ENCODE measurements around the gene PHACTR3. TPM values are rescaled to one million over a fixed set of nuclear protein-coding genes. Genes with fewer than 3 reads are reported as not detected.

Gene PHACTR3
- total and polyA plus RNA-seq, 5 donors, result 2.8 to 14.5 (median 4.7) TPM

DNA sequence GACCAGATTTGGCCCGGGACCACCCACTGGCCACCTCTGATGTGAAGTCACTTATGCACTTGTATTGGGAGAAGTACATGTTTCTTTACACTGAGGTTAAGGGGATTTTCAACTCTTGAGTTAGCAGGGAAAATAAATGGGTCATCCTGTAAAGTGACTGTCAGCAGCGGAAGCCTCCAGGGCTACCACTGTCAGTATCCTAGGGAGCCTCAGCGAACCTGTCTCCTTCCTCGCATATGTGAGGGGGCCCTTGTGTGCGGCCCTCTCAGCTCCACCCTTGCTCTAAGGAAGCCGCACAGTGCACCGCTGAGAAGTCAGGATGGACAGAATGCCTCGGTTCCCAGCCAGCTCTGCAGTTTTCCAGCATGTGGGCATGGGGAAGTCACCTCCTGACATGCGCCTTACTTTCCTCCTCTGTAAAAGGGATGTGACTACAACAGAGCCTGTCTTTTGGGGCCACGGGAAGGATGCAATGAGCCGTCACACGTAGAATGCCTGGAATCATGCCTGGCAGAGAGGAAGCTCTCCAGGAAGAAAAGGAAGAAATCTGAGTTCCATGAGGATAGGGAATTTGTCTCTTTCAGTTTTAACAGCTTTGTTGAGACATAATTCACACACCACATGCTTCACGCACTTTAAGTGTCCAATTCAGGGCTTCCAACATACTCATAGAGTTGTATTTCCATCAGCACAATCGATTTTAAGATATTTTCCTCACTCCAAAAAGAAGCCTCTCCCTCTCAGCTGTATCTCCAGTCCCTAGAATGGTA is 213.7 kb downstream of the PHACTR3 start:
- Histone ChIP-seq H3K27me3 (ENCODE audit: control insufficient read depth, insufficient read depth) (no peaks in the 10 kb centered on the region), H3K4me1 (ENCODE audit: control insufficient read depth, insufficient read depth, low read length) (peaks cover 2% of the 10 kb centered on the region), H3K9me3 (ENCODE audit: control insufficient read depth, low read length) (no peaks in the 10 kb centered on the region), H3K4me3 (ENCODE audit: low read length) (no peak overlapping the region), H3K27ac (ENCODE audit: low read length) (no peak overlapping the region)
- 76% methylated on average over 14 of the region's 14 CpGs for WGBS
- intact Hi-C loops (cut with DNase I), result no loop called here
- ATAC-seq (no peak), DNase-seq (no peak)

DNA sequence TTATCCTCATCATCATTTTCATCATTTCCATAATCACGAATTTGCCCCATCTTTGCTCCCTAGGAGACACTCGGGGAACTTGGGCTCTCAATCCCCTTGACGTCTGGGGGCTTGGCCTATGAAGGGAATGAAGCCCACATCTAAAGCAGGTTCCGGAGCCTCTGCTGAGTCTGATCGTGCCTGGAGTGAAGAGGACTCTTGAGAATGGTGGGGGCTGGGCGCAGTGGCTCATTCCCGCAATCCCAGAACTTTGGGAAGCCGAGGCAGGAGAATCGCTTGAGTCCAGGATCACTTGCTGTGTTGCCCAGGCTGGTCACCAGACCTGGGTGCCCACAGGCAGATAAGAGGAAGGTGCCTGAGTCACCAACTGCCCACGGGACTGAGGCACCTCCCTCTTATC is 214.6 kb downstream of the PHACTR3 start:
- WGBS, result 89% methylated on average over 10 of the region's 10 CpGs
- H3K9me3 ChIP-seq (ENCODE audit: control insufficient read depth, low read length), result no peaks in the 10 kb centered on the region
- DNase-seq (no peak), ATAC-seq (no peak)
- H3K27ac ChIP-seq (ENCODE audit: low read length), result no peak overlapping the region
- H3K4me1 ChIP-seq (ENCODE audit: control insufficient read depth, insufficient read depth, low read length), result peaks cover 2% of the 10 kb centered on the region
- intact Hi-C loops (cut with DNase I), result no loop called here
- H3K4me3 ChIP-seq (ENCODE audit: low read length), result no peak overlapping the region
- H3K27me3 ChIP-seq (ENCODE audit: control insufficient read depth, insufficient read depth), result no peaks in the 10 kb centered on the region

DNA sequence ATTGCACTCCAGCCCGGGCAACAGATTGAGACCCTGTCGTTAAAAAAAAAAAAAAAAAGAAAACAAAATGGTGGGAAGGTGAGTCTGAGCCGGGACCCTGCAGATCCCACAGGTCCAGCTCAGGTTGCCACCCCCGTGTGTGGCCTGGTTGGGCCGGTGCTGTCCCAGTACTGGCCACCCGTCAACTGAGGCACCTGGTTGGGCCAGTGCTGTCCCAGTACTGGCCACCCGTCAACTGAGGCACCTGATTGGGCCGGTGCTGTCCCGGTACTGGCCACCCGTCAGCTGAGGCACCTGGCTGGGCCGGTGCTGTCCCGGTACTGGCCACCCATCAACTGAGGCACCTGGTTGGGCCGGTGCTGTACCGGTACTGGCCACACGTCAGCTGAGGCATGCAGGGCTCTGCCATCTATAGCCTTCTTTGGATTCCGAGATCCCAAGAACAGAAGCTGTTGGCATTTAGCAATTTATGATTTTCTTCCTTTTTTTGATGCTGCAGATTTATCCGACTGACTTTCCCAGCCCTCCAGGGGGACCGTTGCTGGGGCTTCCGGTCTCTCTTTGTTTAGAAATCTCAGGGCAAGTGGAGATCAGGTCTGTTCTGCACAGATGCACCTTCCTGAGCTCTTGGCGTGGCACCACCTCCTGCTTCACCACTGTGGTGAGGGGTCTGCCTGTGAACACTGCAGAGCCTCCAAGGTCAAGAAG is 215.3 kb downstream of the PHACTR3 start:
- Histone ChIP-seq H3K27me3 (ENCODE audit: control insufficient read depth, insufficient read depth) (no peaks in the 10 kb centered on the region), H3K9me3 (ENCODE audit: control insufficient read depth, low read length) (no peaks in the 10 kb centered on the region), H3K27ac (ENCODE audit: low read length) (no peak overlapping the region), H3K4me3 (ENCODE audit: low read length) (no peak overlapping the region), H3K4me1 (ENCODE audit: control insufficient read depth, insufficient read depth, low read length) (peaks cover 2% of the 10 kb centered on the region)
- ATAC-seq (no peak), DNase-seq (no peak)
- 92% methylated on average over 20 of the region's 20 CpGs for WGBS
- intact Hi-C loops (cut with DNase I), result no loop called here

DNA sequence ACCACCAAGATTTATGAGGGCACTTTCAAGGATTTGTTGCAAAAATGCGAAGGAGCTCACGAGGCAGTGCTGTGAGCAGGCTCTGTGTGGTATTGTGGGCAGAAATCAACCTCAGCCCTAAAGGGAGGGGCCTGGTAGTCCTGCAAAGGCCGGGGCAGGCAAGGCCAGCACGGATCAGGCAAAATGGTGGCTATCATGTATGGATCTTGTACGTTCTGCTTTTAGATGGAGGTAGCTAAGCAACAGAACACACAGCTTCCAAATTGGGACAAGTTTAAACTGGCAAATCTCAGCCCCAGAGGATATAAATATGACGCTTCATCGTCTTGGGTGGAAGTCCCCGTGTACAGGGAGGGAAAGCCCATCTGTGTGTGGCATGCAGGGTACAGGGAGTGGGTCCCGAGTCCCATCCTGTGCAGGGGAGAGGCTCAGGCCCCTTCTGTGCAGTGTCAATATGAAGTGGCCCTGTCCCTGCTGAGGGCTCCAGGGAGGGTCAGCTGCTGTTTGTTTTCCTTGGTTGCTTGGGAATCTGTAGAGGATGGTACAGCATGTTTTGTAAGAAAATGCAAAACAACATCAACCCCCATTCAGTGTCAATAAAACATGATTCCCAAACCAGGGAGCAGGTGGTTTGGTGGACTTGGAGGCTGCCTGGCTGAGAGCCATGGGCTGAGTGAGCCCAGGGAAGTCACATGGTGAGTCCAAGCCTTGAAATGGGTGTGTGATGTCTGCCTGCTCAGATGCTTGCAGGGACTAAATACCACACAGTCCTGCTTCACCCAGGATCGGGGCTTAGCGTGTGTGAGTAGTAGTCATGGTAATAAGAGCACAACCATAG is 216.1 kb downstream of the PHACTR3 start:
- peak; percentile 48 to 89 (median 77) for DNase-seq
- H3K9me3 ChIP-seq (ENCODE audit: control insufficient read depth, low read length), result no peaks in the 10 kb centered on the region

DNA sequence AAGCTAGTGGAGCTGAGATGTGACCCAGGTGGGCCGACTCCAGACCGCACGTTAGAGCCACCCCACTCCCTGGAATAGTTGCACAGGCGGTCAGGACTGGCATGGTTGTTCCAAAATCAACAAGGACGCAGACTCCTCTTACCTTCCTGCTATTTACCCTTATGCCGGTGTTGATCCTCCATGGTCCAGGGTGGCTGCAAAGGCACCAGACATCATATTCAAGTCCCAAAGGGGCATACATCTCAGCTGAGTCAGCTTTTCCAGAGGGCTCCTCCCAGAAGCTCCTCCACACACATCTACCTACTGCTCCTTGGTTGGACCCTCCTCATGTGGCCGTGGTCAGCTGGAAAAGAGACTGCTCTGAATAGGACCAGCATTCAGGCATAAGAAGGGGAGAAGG is 216.9 kb downstream of the PHACTR3 start:
- H3K27me3 ChIP-seq (ENCODE audit: control insufficient read depth, insufficient read depth), result no peaks in the 10 kb centered on the region
- H3K27ac ChIP-seq (ENCODE audit: low read length), result no peak overlapping the region
- ATAC-seq (no peak), DNase-seq (no peak)
- H3K4me1 ChIP-seq (ENCODE audit: control insufficient read depth, insufficient read depth, low read length), result peaks cover 2% of the 10 kb centered on the region
- no peak overlapping the region for H3K4me3 ChIP-seq (ENCODE audit: low read length)
- 94% methylated on average over 7 of the region's 7 CpGs for WGBS
- intact Hi-C loops (cut with DNase I), result no loop called here
- H3K9me3 ChIP-seq (ENCODE audit: control insufficient read depth, low read length), result no peaks in the 10 kb centered on the region

More for the DNA sequence above, 216.1 kb downstream of the PHACTR3 start:
- no peak overlapping the region for H3K4me3 ChIP-seq (ENCODE audit: low read length)
- peak overlapping the region; percentile 9 for H3K27ac ChIP-seq (ENCODE audit: low read length)
- intact Hi-C loops (cut with DNase I), result no loop called here
- WGBS, result 50% methylated on average over 11 of the region's 11 CpGs
- H3K27me3 ChIP-seq (ENCODE audit: control insufficient read depth, insufficient read depth), result no peaks in the 10 kb centered on the region
- peaks cover 2% of the 10 kb centered on the region for H3K4me1 ChIP-seq (ENCODE audit: control insufficient read depth, insufficient read depth, low read length)
- peak; percentile 60 to 79 for ATAC-seq

DNA sequence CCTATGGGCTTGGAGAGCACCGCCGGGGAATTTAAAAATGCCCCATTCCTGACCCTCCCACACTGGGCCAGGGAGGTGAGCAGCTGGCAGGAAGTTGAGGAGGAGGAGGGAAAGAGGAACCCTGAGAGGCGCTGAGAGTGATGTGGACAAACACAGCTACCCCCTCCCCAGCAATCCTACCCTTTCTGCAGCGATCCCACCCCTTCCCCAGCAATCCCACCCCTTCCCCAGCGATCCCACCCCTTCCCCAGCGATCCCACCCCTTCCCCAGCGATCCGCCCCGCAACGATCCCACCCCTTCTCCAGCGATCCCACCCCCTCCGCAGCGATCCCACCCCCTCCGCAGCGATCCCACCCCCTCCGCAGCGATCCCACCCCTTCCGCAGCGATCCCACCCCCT is 217.4 kb downstream of the PHACTR3 start:
- WGBS, result 88% methylated on average over 18 of the region's 19 CpGs
- H3K27ac ChIP-seq (ENCODE audit: low read length), result no peak overlapping the region
- intact Hi-C loops (cut with DNase I), result no loop called here
- H3K4me3 ChIP-seq (ENCODE audit: low read length), result no peak overlapping the region
- DNase-seq (no peak), ATAC-seq (no peak)
- no peaks in the 10 kb centered on the region for H3K9me3 ChIP-seq (ENCODE audit: control insufficient read depth, low read length)
- peaks cover 2% of the 10 kb centered on the region for H3K4me1 ChIP-seq (ENCODE audit: control insufficient read depth, insufficient read depth, low read length)
- no peaks in the 10 kb centered on the region for H3K27me3 ChIP-seq (ENCODE audit: control insufficient read depth, insufficient read depth)

DNA sequence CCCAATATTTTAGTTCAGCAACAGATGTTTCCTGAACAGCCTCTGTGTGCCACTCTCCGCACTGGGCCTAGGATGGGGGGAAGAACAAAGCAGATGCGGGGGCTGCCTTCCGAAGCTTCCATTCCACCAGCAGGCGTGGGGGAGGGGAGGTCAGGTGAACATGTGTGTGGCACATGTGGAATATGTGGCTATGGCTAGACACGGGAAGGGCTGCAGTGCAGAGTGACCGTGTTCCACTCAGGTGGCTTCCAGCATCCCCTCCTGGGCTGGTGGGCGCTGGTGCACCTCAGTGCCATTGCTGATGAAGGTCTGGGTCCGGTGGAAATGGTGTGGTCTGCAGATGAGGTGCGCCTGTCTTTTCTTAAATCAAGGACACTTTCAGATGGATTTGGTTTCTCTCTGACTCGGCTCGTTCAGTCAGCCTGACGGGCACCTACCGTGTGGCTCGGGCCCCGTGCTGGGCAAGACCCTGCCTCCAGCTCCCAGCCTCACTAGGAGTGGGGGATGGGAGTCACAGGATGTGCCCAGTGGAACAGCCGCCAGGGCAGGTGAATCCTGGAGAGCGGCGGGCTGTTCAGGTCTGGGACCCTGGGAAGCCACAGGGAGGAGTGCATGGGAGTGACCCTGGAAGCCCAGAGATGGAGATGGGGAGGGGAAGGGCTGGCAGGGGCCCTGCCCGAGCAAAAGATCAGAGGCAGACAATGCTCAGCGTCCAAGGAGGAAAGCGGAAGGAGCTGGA is 218.1 kb downstream of the PHACTR3 start:
- H3K4me3 ChIP-seq (ENCODE audit: low read length), result no peak overlapping the region
- intact Hi-C loops (cut with DNase I), result no loop called here
- WGBS, result 83% methylated on average over 21 of the region's 21 CpGs
- H3K27ac ChIP-seq (ENCODE audit: low read length), result no peak overlapping the region
- peaks cover 2% of the 10 kb centered on the region for H3K4me1 ChIP-seq (ENCODE audit: control insufficient read depth, insufficient read depth, low read length)
- no peaks in the 10 kb centered on the region for H3K9me3 ChIP-seq (ENCODE audit: control insufficient read depth, low read length)
- ATAC-seq (no peak), DNase-seq (no peak)
- no peaks in the 10 kb centered on the region for H3K27me3 ChIP-seq (ENCODE audit: control insufficient read depth, insufficient read depth)

DNA sequence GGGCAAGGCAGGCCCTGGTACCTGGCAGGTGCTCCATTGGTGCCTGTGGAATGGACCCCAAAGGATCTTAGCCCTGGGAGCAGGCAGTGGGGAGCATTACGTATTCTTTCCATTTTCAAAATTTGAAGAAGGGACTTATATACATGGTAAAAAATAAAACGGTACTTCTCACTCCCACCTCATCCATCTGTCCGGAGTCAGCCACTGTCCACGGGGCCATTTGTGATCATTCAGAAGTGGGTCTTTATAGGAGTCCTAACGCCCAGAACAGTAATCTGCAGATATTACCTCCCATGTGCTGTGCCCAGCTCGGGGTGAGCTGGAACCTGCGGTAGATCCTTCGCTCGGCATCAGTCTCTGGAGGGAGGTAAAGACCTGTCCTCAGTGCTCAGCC is 218.7 kb downstream of the PHACTR3 start:
- DNase-seq (no peak), ATAC-seq (no peak)
- Histone ChIP-seq H3K27me3 (ENCODE audit: control insufficient read depth, insufficient read depth) (no peaks in the 10 kb centered on the region), H3K9me3 (ENCODE audit: control insufficient read depth, low read length) (no peaks in the 10 kb centered on the region), H3K4me3 (ENCODE audit: low read length) (no peak overlapping the region), H3K27ac (ENCODE audit: low read length) (no peak overlapping the region), H3K4me1 (ENCODE audit: control insufficient read depth, insufficient read depth, low read length) (peaks cover 2% of the 10 kb centered on the region)
- WGBS, result 84% methylated on average over 9 of the region's 9 CpGs
- intact Hi-C loops (cut with DNase I), result no loop called here

DNA sequence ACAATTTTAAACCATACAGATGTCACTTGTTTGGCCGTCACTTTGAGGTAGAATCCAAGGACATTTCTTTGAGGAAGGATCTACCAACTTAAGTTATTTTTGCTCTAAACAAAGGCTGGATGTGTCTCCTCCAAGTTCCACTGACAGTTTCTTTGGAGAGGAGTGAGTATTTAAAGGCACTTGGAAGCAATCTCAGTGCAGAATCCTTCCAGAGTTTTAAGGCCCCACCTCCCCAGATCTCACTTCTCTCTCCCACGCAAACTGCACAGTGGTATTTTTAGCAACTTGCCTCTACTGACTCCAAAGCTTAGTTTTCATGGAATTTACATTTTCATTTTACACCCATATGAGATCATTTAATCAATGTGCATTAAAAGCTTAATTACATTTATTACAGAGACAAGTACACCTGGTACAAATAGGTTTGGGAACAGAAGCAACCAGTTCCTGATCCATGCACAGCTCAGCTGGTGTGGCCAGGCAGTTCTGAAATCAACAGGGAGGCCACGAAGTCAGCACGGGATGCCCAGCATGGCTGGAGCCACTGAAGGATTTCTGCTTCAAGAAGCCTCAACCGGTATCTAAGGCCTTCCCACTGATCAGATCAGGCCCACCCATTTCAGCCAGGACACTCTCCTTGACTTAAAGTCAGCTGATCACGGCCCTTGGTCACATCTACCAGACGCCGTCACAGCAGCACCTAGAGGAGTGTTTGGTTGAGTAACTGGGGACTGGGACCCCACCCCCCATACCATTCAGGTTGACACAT is 219.3 kb downstream of the PHACTR3 start:
- no peak for ATAC-seq
- no peak overlapping the region for H3K4me3 ChIP-seq (ENCODE audit: low read length)
- H3K27me3 ChIP-seq (ENCODE audit: control insufficient read depth, insufficient read depth), result no peaks in the 10 kb centered on the region
- H3K9me3 ChIP-seq (ENCODE audit: control insufficient read depth, low read length), result no peaks in the 10 kb centered on the region
- H3K4me1 ChIP-seq (ENCODE audit: control insufficient read depth, insufficient read depth, low read length), result peaks cover 2% of the 10 kb centered on the region
- no peak overlapping the region for H3K27ac ChIP-seq (ENCODE audit: low read length)
- no peak for DNase-seq
- 59% methylated on average over 8 of the region's 8 CpGs for WGBS
- intact Hi-C loops (cut with DNase I), result no loop called here

All from right cardiac atrium (tissue), 5 donors.